Fibroblast of pulmonary artery (primary cell): Measurements from ENCODE around the gene FHDC1.

Source experiments
- DNase-seq: peaks from one replicate; pipeline ENCODE4 v3.0.0-alpha.2; 2010; ENCODE audit warnings: low read depth
- H3K4me3 ChIP-seq: replicated peaks from 2 replicates; pipeline ENCODE4 v1.5.1; 2011; ENCODE audit warnings: low read depth, mild to moderate bottlenecking, control low read depth, low read length, moderate library complexity
- TF ChIP-seq, protein P1 (sequence below): IDR thresholded peaks from 2 replicates; pipeline ENCODE4 v1.5.1; 2011; ENCODE audit warnings: mild to moderate bottlenecking, control low read depth, low read length, inconsistent platforms; ENCODE audit errors: missing control alignments

FHDC1 gene

DNA sequence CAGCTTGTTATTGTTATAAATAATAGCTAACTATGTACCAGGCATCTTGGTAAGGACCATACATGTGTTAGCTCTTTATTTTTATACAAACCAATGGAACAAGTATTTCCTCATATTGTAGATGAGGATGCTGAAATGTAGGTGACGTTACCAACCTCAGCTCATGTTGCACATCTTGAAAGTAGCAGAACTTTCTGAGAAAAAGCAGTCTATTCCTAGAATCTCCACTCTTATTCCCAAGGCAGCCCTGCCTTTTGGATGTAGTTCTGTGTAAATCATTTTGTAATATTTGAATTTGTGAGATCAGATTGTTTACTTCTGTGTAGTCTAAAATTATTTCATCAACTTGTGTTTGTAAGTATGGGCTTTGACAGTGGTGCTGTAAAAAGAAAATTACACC lies 5.3 kb downstream of the FHDC1 start:
- no peak for DNase-seq
- TF ChIP-seq, protein P1, sequence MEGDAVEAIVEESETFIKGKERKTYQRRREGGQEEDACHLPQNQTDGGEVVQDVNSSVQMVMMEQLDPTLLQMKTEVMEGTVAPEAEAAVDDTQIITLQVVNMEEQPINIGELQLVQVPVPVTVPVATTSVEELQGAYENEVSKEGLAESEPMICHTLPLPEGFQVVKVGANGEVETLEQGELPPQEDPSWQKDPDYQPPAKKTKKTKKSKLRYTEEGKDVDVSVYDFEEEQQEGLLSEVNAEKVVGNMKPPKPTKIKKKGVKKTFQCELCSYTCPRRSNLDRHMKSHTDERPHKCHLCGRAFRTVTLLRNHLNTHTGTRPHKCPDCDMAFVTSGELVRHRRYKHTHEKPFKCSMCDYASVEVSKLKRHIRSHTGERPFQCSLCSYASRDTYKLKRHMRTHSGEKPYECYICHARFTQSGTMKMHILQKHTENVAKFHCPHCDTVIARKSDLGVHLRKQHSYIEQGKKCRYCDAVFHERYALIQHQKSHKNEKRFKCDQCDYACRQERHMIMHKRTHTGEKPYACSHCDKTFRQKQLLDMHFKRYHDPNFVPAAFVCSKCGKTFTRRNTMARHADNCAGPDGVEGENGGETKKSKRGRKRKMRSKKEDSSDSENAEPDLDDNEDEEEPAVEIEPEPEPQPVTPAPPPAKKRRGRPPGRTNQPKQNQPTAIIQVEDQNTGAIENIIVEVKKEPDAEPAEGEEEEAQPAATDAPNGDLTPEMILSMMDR: no peak
- H3K4me3 ChIP-seq: no peak overlapping the region

- no peak overlapping the region for H3K4me3 ChIP-seq
- TF ChIP-seq, protein P1: no peak
- DNase-seq: no peak
Observed at GRCh38 chr4:152942346-152942745, 6.2 kb downstream of the FHDC1 start.

DNA sequence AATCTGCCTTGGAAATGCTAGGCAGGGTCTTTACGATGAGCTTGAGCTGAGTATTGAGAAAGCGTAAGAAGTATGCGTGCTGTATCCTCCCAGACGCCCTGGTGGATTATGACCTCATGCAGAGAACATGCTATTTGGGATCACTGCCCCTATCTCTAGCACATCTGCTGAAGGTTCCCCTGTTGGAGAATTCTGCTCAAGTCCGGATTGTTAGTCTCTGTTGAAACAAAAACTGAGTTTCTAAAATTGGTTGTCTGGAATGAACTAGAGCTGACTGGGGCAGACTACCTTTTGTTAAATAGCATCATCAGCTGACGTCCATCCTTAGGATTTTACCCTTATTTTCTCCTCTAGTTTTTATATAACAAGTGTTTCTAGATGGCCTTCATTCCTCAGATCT lies 7.5 kb downstream of the FHDC1 start:
- TF ChIP-seq, protein P1: no peak
- no peak for DNase-seq
- H3K4me3 ChIP-seq: no peak overlapping the region

GRCh38 chr4:152944666-152945320 lies 8.7 kb downstream of the FHDC1 start:
- H3K4me3 ChIP-seq: no peak overlapping the region
- TF ChIP-seq, protein P1: no peak
- no peak for DNase-seq

GRCh38 chr4:152945639-152946038 lies 9.5 kb downstream of the FHDC1 start:
- TF ChIP-seq, protein P1: no peak
- H3K4me3 ChIP-seq: no peak overlapping the region
- DNase-seq: no peak

GRCh38 chr4:152946446-152946845 lies 10.3 kb downstream of the FHDC1 start:
- no peak for DNase-seq
- H3K4me3 ChIP-seq: no peak overlapping the region
- TF ChIP-seq, protein P1: no peak

GRCh38 chr4:152947311-152947710 lies 11.2 kb downstream of the FHDC1 start:
- no peak overlapping the region for H3K4me3 ChIP-seq
- TF ChIP-seq, protein P1: no peak
- no peak for DNase-seq
